Aorta (tissue), 5 donors: Measurements from ENCODE around the gene CEP170B. TPM values are rescaled to one million over a fixed set of nuclear protein-coding genes. Genes with fewer than 3 reads are reported as not detected.
"Not testable (repeated sequence)": the region's sequence is repeated elsewhere in the genome, so short reads cannot be mapped to it uniquely, and the experiment has no call there.

ENCODE experiments used
- ATAC-seq: fragments of 200-7000 bp; cut with Tn5 transposase; one replicate; pipeline ENCODE4 v1.9.1; 2022; ENCODE audit warnings: moderate library complexity; ENCODE audit not compliant: low FRiP score
- DNase-seq, 2 donors: peaks; one replicate each; pipeline ENCODE4 v3.0.0-alpha.2; 2020
- H3K27ac ChIP-seq, 2 donors: one replicate each; pipeline ENCODE4 v1.5.1; 2013; ENCODE audit warnings: low read length in 2 of 2, mild to moderate bottlenecking in 2 of 2, moderate library complexity in 2 of 2, control low read depth in 1 of 2, inconsistent platforms in 1 of 2, low read depth in 1 of 2
- H3K27me3 ChIP-seq, 2 donors: one replicate each; pipeline ENCODE4 v1.6.1; 2013; ENCODE audit warnings: control low read depth in 1 of 2, low read length in 1 of 2, mild to moderate bottlenecking in 1 of 2, moderate library complexity in 1 of 2; ENCODE audit not compliant: insufficient read depth in 2 of 2, control insufficient read depth in 1 of 2
- H3K36me3 ChIP-seq, 2 donors: one replicate each; pipeline ENCODE4 v1.6.1; 2013; ENCODE audit warnings: control low read depth in 1 of 2, low read length in 1 of 2, mild to moderate bottlenecking in 1 of 2; ENCODE audit not compliant: insufficient read depth in 2 of 2, control insufficient read depth in 1 of 2
- H3K4me1 ChIP-seq, 2 donors: one replicate each; pipeline ENCODE4 v1.6.1; 2013; ENCODE audit warnings: low read length in 2 of 2, control low read depth in 1 of 2, mild to moderate bottlenecking in 1 of 2, moderate library complexity in 1 of 2; ENCODE audit not compliant: insufficient read depth in 2 of 2, control insufficient read depth in 1 of 2
- H3K4me3 ChIP-seq, 2 donors: one replicate each; pipeline ENCODE4 v1.5.1; 2013; ENCODE audit warnings: low read length in 2 of 2, control low read depth in 1 of 2, mild to moderate bottlenecking in 1 of 2
- H3K9me3 ChIP-seq: one replicate; pipeline ENCODE4 v1.6.1; 2013; ENCODE audit warnings: mild to moderate bottlenecking, low read length; ENCODE audit not compliant: control insufficient read depth
- WGBS, 2 donors: extraction: QIAGEN DNeasy Blood & Tissue Kit; methylation state at CpG; one replicate each; pipeline ENCODE4 v1.1.7; 2013; 5-methylcytosine and 5-hydroxymethylcytosine counted together
- intact Hi-C, 2 donors: fragments of 100-400 bp; cut with DNase I; formaldehyde crosslinking; loops; one replicate each; pipeline versions ENCODE4 v1.14.2 to v1.15.0; 2022
- polyA plus RNA-seq, 2 donors: library from polyadenylated mRNA; stranded (reverse); fragments of 200-250 nt; gene quantifications; one replicate each; pipeline ENCODE4 v1.2.3, GENCODE V29; 2013
- total RNA-seq, 2 donors: library from RNA; stranded (reverse); fragmentation: NEBNext Ultra II Directional; extraction: Animal tissue kit (Norgen Biotek cat#: 25700); gene quantifications; one replicate each; pipeline ENCODE4 v1.2.1, GENCODE V29; 2021
- donor health status: healthy with polysubstance abuse.
- donor health status: Bipolar disorder and iron deficiency.
- donor health status: DM: no; HTN: no; CAD: no.
- donor health status: DM: no; HTN: no; CAD: no.
- donor health status: DM: yes; HTN: yes; CAD: no.

Gene CEP170B
- total and polyA plus RNA-seq, 4 donors, result 6.4 to 36.2 (median 23.1) TPM

- Histone ChIP-seq H3K36me3 (no peaks in the 10 kb centered on the region), H3K4me1 (no peaks in the 10 kb centered on the region), H3K27ac (no peak overlapping the region), H3K27me3 (no peaks in the 10 kb centered on the region), H3K9me3 (no peaks in the 10 kb centered on the region), H3K4me3 (no peak overlapping the region)
- intact Hi-C loops, result no loop called here
- no peak for DNase-seq
- ATAC-seq, result no peak
- 77 to 80% methylated on average over 21 of the region's 21 CpGs for WGBS, 2 donors
These were observed 8.8 kb upstream of the CEP170B start for GRCh38 chr14:104856157-104856868.

- no peak for ATAC-seq
These were observed 7.9 kb upstream of the CEP170B start for GRCh38 chr14:104856869-104857860.

DNA sequence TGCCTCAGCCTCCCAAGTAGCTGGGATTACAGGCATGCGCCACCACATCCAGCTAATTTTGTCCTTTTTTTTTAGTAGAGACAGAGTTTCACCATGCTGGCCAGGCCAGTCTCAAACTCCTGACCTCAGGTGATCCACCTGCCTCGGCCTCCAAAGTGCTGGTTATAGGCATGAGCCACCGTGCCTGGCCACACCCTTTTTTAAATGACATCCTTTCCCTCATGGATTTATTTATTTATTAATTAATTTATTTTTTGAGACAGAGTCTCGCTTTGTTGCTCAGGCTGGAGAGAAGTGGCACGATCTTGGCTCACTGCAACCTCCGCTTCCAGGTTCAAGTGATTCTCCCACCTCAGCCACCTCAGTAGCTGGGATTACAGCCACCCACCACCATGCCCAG lies 7.1 kb upstream of the CEP170B start:
- H3K27ac ChIP-seq, ATAC-seq, DNase-seq, H3K36me3 ChIP-seq, H3K27me3 ChIP-seq, intact Hi-C loops, H3K9me3 ChIP-seq, H3K4me1 ChIP-seq, H3K4me3 ChIP-seq: not testable (repeated sequence)
- WGBS, 2 donors, result 97% methylated on average over 6 of the region's 6 CpGs

More at GRCh38 chr14:104856869-104857860, 7.9 kb upstream of the CEP170B start:
- no peak overlapping the region for H3K4me3 ChIP-seq
- DNase-seq, result no peak
- H3K27me3 ChIP-seq, result no peaks in the 10 kb centered on the region
- no peaks in the 10 kb centered on the region for H3K9me3 ChIP-seq
- no peaks in the 10 kb centered on the region for H3K4me1 ChIP-seq
- H3K27ac ChIP-seq, result no peak overlapping the region
- 72% methylated on average over 25 of the region's 25 CpGs for whole genome bisulfite sequencing, 2 donors
- intact Hi-C loops, result no loop called here
- H3K36me3 ChIP-seq, result no peaks in the 10 kb centered on the region

GRCh38 chr14:104858811-104859426 lies 6.1 kb upstream of the CEP170B start:
- Histone ChIP-seq H3K36me3 (no peaks in the 10 kb centered on the region), H3K4me3 (no peak overlapping the region), H3K9me3 (no peaks in the 10 kb centered on the region), H3K4me1 (no peaks in the 10 kb centered on the region), H3K27me3 (no peaks in the 10 kb centered on the region), H3K27ac (no peak overlapping the region)
- no peak for ATAC-seq
- intact Hi-C loops, result no loop called here
- 79 to 80% methylated on average over 8 of the region's 8 CpGs for WGBS, 2 donors
- DNase-seq, result no peak

- intact Hi-C loops, result no loop called here
- Histone ChIP-seq H3K9me3 (no peaks in the 10 kb centered on the region), H3K27ac (no peak overlapping the region), H3K4me3 (no peak overlapping the region), H3K4me1 (no peaks in the 10 kb centered on the region), H3K36me3 (no peaks in the 10 kb centered on the region), H3K27me3 (no peaks in the 10 kb centered on the region)
- DNase-seq (no peak), ATAC-seq (no peak)
- WGBS, 2 donors, result 98 to 100% methylated on average over 4 of the region's 4 CpGs
These were observed 5.2 kb upstream of the CEP170B start for GRCh38 chr14:104859900-104860299.

- H3K4me1 ChIP-seq, result no peaks in the 10 kb centered on the region
- no peaks in the 10 kb centered on the region for H3K9me3 ChIP-seq
- no peak overlapping the region for H3K27ac ChIP-seq
- DNase-seq, result no peak
- H3K36me3 ChIP-seq, result no peaks in the 10 kb centered on the region
- no peaks in the 10 kb centered on the region for H3K27me3 ChIP-seq
- intact Hi-C loops, result no loop called here
- ATAC-seq, result no peak
- H3K4me3 ChIP-seq, result no peak overlapping the region
These were observed 4.7 kb upstream of the CEP170B start for GRCh38 chr14:104860414-104860813.

GRCh38 chr14:104863131-104863862 lies 1.8 kb upstream of the CEP170B start:
- H3K27ac ChIP-seq, result no peak overlapping the region
- 82 to 85% methylated on average over 12 to 13 of the region's 13 CpGs for WGBS, 2 donors
- H3K4me3 ChIP-seq, result no peak overlapping the region
- peak in 1 of 2 donors; percentile 27 for DNase-seq
- H3K36me3 ChIP-seq, result no peaks in the 10 kb centered on the region
- no peak for ATAC-seq
- peaks cover 0 to 4% of the 10 kb centered on the region in 2 donors for H3K4me1 ChIP-seq
- no peaks in the 10 kb centered on the region for H3K9me3 ChIP-seq
- no peaks in the 10 kb centered on the region for H3K27me3 ChIP-seq
- intact Hi-C loops, result no loop called here

DNA sequence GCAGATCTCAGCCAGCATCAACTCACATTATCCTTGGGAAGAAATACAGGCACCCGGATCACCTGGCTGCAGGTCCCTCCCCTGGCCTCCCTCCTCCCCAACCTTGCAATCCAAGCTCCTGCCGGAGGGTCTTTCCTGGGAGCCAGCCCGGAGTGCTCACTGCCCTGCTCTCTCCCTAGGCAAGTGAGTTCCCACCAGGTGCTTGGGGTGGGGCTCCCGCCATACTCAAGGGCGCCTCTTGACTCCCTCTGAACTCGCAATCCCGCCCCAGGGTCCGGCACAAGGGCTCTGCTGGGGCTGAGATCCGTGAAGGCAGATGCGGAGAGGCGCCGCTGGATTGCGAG lies 1.2 kb upstream of the CEP170B start:
- no peak overlapping the region for H3K4me3 ChIP-seq
- ATAC-seq, result no peak
- DNase-seq, result no peak
- peaks cover 0 to 4% of the 10 kb centered on the region in 2 donors for H3K4me1 ChIP-seq
- H3K27me3 ChIP-seq, result no peaks in the 10 kb centered on the region
- intact Hi-C loops, result no loop called here
- no peak overlapping the region for H3K27ac ChIP-seq
- H3K36me3 ChIP-seq, result no peaks in the 10 kb centered on the region
- WGBS, 2 donors, result 34 to 43% methylated on average over 13 of the region's 13 CpGs
- H3K9me3 ChIP-seq, result no peaks in the 10 kb centered on the region
